Endothelial cell of umbilical vein (primary cell): ENCODE measurements around the gene CD27. TPM values are rescaled to one million over a fixed set of nuclear protein-coding genes. Genes with fewer than 3 reads are reported as not detected.
"Not testable (repeated sequence)": the region's sequence is repeated elsewhere in the genome, so short reads cannot be mapped to it uniquely, and the experiment has no call there.

Source experiments
- BruUV-seq: library from RNA; stranded (reverse); fragments of 400-500 nt; replicated peaks from 2 replicates; lab custom pipeline; 2021; lab: Mats Ljungman, UMichigan
- CTCF ChIA-PET: fragments of 300-600, 350-600 bp; sonication (Branson Sonifier 250); formaldehyde crosslinking; loops from one replicate; lab custom pipeline; 2021; ENCODE audit warnings: antibody characterized with exemption, inconsistent platforms; lab: Charles Lee
- POLR2A ChIA-PET: fragments of 300-600, 350-600 bp; sonication (Branson Sonifier 250); formaldehyde crosslinking; loops from one replicate; lab custom pipeline; 2021; ENCODE audit warnings: antibody characterized with exemption, inconsistent platforms; lab: Charles Lee
- DNase-seq: peaks from one replicate; pipeline ENCODE4 v3.0.0-alpha.2; 2011; ENCODE audit warnings: low read depth, low spot score
- FAIRE-seq: peaks from 2 replicates; lab custom pipeline; 2011; peaks lifted over from hg19 to GRCh38; lab: Jason Lieb, UNC
- H2AFZ ChIP-seq: 2 replicates; pipeline ENCODE4 v1.6.0; 2012; ENCODE audit warnings: low read depth, low read length, control low read depth, inconsistent platforms
- H3K27ac ChIP-seq: 2 replicates; pipeline ENCODE4 v1.5.1; 2011; ENCODE audit warnings: low read depth, mild to moderate bottlenecking, control low read depth, low read length, moderate library complexity; ENCODE audit not compliant: insufficient read depth
- H3K27me3 ChIP-seq, 2 experiments: 2 replicates each; pipeline versions ENCODE4 v1.6.0 to v1.6.1; 2011; ENCODE audit warnings: low read length in 2 of 2, mixed read lengths in 1 of 2; ENCODE audit not compliant: control insufficient read depth in 2 of 2, insufficient read depth in 2 of 2
- H3K36me3 ChIP-seq, 2 experiments: 2 replicates in 1 of 2; 3 replicates in 1 of 2; pipeline ENCODE4 v1.5.1; 2011; ENCODE audit warnings: low read length in 2 of 2, mild to moderate bottlenecking in 1 of 2, moderate library complexity in 1 of 2; ENCODE audit not compliant: control insufficient read depth in 2 of 2, insufficient read depth in 2 of 2; ENCODE audit errors: extremely low read depth in 1 of 2
- H3K4me1 ChIP-seq: 3 replicates; pipeline ENCODE4 v1.5.1; 2011; ENCODE audit warnings: mild to moderate bottlenecking, low read length; ENCODE audit not compliant: control insufficient read depth, insufficient read depth; ENCODE audit errors: extremely low read depth
- H3K4me2 ChIP-seq: 2 replicates; pipeline ENCODE4 v1.6.1; 2011; ENCODE audit warnings: low read length, control low read depth, mixed read lengths; ENCODE audit not compliant: insufficient read depth
- H3K4me3 ChIP-seq, 3 experiments: fragments of 200-600 bp in 1 of 3; sonication (generic), shearing (Covaris generic) in 1 of 3; replicated peaks in 1 of 3; 2 replicates each; pipeline ENCODE4 v1.5.1; 2011 to 2016; ENCODE audit warnings: control low read depth in 3 of 3, low read length in 3 of 3, mild to moderate bottlenecking in 2 of 3, inconsistent platforms in 1 of 3, low read depth in 1 of 3, moderate library complexity in 1 of 3; ENCODE audit not compliant: insufficient read depth in 1 of 3
- H3K79me2 ChIP-seq: 2 replicates; pipeline ENCODE4 v1.6.0; 2012; ENCODE audit warnings: low read length, inconsistent platforms; ENCODE audit not compliant: control insufficient read depth, insufficient read depth
- H3K9ac ChIP-seq: replicated peaks from 2 replicates; pipeline ENCODE3; 2011; ENCODE audit warnings: low read length, control low read depth; ENCODE audit not compliant: insufficient read depth; ENCODE audit errors: extremely low read depth
- H3K9me1 ChIP-seq: replicated peaks from 3 replicates; pipeline ENCODE4 v1.6.0; 2011; ENCODE audit warnings: mild to moderate bottlenecking, low read length; ENCODE audit not compliant: control insufficient read depth, insufficient read depth; ENCODE audit errors: extremely low read depth
- H3K9me3 ChIP-seq: replicated peaks from 2 replicates; pipeline ENCODE4 v1.5.1; 2012; ENCODE audit warnings: low read length, inconsistent platforms; ENCODE audit not compliant: control insufficient read depth, insufficient read depth
- H4K20me1 ChIP-seq: replicated peaks from 2 replicates; pipeline ENCODE3; 2011; ENCODE audit warnings: mild to moderate bottlenecking, low read length; ENCODE audit not compliant: control insufficient read depth, insufficient read depth; ENCODE audit errors: extremely low read depth
- EZH2 ChIP-seq: IDR thresholded peaks from 2 replicates; pipeline ENCODE4 v1.6.1; 2012; ENCODE audit warnings: borderline replicate concordance, low read depth, mild to moderate bottlenecking, moderate library complexity, low read length, inconsistent platforms; ENCODE audit not compliant: severe bottlenecking
- FOS ChIP-seq: IDR thresholded peaks from 2 replicates; pipeline ENCODE4 v1.6.1; 2011; ENCODE audit warnings: mild to moderate bottlenecking, low read length, moderate library complexity, borderline replicate concordance; ENCODE audit not compliant: insufficient read depth
- GATA2 ChIP-seq: IDR thresholded peaks from 2 replicates; pipeline ENCODE4 v1.7.0; 2011; ENCODE audit warnings: low read depth, mild to moderate bottlenecking, moderate library complexity, mixed read lengths, low read length; ENCODE audit not compliant: insufficient read length, insufficient read depth
- JUN ChIP-seq: IDR thresholded peaks from 2 replicates; pipeline ENCODE4 v1.6.1; 2011; ENCODE audit warnings: borderline replicate concordance, low read depth; ENCODE audit not compliant: insufficient read length, insufficient read depth
- MYC ChIP-seq: IDR thresholded peaks from one replicate; pipeline ENCODE4 v1.6.1; 2011; ENCODE audit warnings: mild to moderate bottlenecking, low read depth, low read length
- POLR2A ChIP-seq: IDR thresholded peaks from 2 replicates; pipeline ENCODE4 v1.6.1; 2012; ENCODE audit warnings: low read depth, mild to moderate bottlenecking, control low read depth, low read length
- POLR2AphosphoS5 ChIP-seq: IDR thresholded peaks from 2 replicates; pipeline ENCODE4 v1.6.1; 2012; ENCODE audit warnings: low read depth, mild to moderate bottlenecking, control low read depth, low read length, moderate library complexity; ENCODE audit not compliant: insufficient read depth
- dilution Hi-C: fragments of 300-500 bp; cut with MboI; formaldehyde crosslinking; loops from one replicate; pipeline ENCODE4 v1.15.0; 2019; ENCODE audit warnings: low sequenced_read_pairs; ENCODE audit not compliant: extremely low pct_ligation_motif_present
- intact Hi-C: fragments of 100-400 bp; cut with micrococcal nuclease; formaldehyde crosslinking; loops from one replicate; pipeline ENCODE4 v1.10.0; 2022
- polyA plus RNA-seq, 4 experiments: library from polyadenylated mRNA; depleted of rRNA in 3 of 4; stranded (reverse) in 3 of 4; unstranded in 1 of 4; fragments of >200 nt; gene quantifications; 2 replicates each; pipeline versions ENCODE4 v1.2.1 to v1.2.3, GENCODE V29; 2011 to 2012; ENCODE audit warnings: missing spikeins in 1 of 4
- total RNA-seq: library from RNA; stranded (reverse); gene quantifications from 2 replicates; pipeline ENCODE4 v1.2.3, GENCODE V29; 2021
- TF ChIP-seq, protein P1 (sequence below): IDR thresholded peaks from 2 replicates; pipeline ENCODE4 v1.6.1; 2011; ENCODE audit not compliant: insufficient read depth, insufficient read length
- TF ChIP-seq, protein P2 (sequence below), 2 donors: IDR thresholded peaks; 1 replicate in 1 of 2; 2 replicates in 1 of 2; pipeline ENCODE4 v1.5.1; 2011; ENCODE audit warnings: low read length in 2 of 2, mild to moderate bottlenecking in 2 of 2, moderate library complexity in 2 of 2, control low read depth in 1 of 2, inconsistent platforms in 1 of 2, low read depth in 1 of 2; ENCODE audit not compliant: insufficient read depth in 1 of 2; ENCODE audit errors: extremely low read depth in 1 of 2

Gene CD27
- total and polyA plus RNA-seq, 2 donors (not counting 3 experiments of a cell fraction or from before 2014, with no cell fraction given): not detected

DNA sequence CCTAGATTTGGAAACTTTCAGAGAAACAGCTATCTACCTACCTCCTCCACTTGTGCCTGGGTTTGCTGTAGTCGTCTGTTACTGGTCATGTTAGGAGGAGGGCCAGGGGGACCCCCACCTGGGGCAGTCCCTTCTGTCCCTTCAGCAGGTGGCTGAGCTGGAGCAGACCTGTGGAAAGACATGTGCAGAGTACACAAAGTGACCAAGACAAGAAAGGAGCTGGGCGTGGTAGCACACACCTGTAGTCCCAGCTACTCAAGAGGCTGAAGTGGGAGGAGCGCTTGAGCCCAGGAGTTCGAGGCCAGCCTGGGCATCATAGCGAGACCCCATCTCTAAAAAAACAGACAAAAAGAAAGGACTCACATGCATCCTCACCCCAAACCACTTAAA, 21.4 kb downstream of the CD27 start:
- TF ChIP-seq EZH2 (no peak), POLR2A (no peak), FOS (no peak), MYC (no peak), GATA2 (no peak), POLR2AphosphoS5 (no peak), JUN (no peak)
- TF ChIP-seq, protein P1, sequence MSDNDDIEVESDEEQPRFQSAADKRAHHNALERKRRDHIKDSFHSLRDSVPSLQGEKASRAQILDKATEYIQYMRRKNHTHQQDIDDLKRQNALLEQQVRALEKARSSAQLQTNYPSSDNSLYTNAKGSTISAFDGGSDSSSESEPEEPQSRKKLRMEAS: no peak
- TF ChIP-seq, protein P2, sequence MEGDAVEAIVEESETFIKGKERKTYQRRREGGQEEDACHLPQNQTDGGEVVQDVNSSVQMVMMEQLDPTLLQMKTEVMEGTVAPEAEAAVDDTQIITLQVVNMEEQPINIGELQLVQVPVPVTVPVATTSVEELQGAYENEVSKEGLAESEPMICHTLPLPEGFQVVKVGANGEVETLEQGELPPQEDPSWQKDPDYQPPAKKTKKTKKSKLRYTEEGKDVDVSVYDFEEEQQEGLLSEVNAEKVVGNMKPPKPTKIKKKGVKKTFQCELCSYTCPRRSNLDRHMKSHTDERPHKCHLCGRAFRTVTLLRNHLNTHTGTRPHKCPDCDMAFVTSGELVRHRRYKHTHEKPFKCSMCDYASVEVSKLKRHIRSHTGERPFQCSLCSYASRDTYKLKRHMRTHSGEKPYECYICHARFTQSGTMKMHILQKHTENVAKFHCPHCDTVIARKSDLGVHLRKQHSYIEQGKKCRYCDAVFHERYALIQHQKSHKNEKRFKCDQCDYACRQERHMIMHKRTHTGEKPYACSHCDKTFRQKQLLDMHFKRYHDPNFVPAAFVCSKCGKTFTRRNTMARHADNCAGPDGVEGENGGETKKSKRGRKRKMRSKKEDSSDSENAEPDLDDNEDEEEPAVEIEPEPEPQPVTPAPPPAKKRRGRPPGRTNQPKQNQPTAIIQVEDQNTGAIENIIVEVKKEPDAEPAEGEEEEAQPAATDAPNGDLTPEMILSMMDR (IDR thresholded peaks at IDR 0.05; ENCODE audit: extremely low read depth in 1 of 2, insufficient read depth in 1 of 2, low read depth in 1 of 2, low read length in 2 of 2): no peak
- ChIA-PET POLR2A (interaction anchor here (1.1 to 1.6 kb wide), 3 partner anchors 27 to 68 kb away, joined by 3 to 5 read pairs (median 3); partner anchors contain the start of genes GAPDH and MRPL51), CTCF (interaction anchor here (0.6 to 2.9 kb wide), 31 partner anchors 9 to 271 kb away, joined by 3 to 147 read pairs (median 7); partner anchors contain the start of genes CD27, GAPDH, MRPL51 and TAPBPL)
- DNase-seq (no peak), FAIRE-seq (no peak)
- Histone ChIP-seq H3K36me3 (peaks cover 0 to 7% of the 10 kb centered on the region in 2 experiments), H3K4me3 (no peak overlapping the region), H3K9me1 (no peaks in the 10 kb centered on the region), H3K9ac (no peak overlapping the region), H3K4me1 (peaks cover 26% of the 10 kb centered on the region), H4K20me1 (no peaks in the 10 kb centered on the region), H3K9me3 (no peaks in the 10 kb centered on the region), H3K27ac (no peak overlapping the region), H3K79me2 (peaks cover 2% of the 10 kb centered on the region), H3K4me2 (no peak overlapping the region), H3K27me3 (no peaks in the 10 kb centered on the region), H2AFZ (no peak overlapping the region)
- intact Hi-C loops: loop anchor here (5.0 kb wide), 1 partner anchor 129 kb away; no protein-coding TSS in a partner anchor
- no TSS peak for BruUV-seq
- dilution Hi-C loops: no loop called here

DNA sequence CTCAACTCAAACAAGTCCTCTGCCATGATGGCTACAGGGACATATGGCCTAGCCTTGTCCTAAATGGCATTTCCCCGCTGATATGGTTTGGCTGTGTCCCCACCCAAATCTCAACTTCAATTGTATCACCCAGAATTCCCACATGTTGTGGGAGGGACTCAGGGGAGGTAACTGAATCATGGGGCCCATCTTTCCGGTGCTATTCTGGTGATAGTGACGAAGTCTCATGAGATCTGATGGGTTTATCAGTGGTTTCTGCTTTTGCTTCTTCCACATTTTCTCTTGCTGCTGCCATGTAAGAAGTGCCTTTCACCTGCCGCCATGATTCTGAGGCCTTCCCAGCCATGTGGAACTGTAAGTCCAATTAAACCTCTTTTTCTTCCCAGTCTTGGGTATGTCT, 22.0 kb downstream of the CD27 start:
- H3K27ac ChIP-seq, H3K4me3 ChIP-seq, H3K4me2 ChIP-seq, H3K79me2 ChIP-seq, BruUV-seq, H3K36me3 ChIP-seq, H3K9me3 ChIP-seq, H3K27me3 ChIP-seq, DNase-seq, dilution Hi-C loops, H2AFZ ChIP-seq, FAIRE-seq, H4K20me1 ChIP-seq, H3K9ac ChIP-seq, H3K9me1 ChIP-seq, POLR2A ChIA-PET: not testable (repeated sequence)
- intact Hi-C loops: loop anchor here (5.0 kb wide), 1 partner anchor 129 kb away; no protein-coding TSS in a partner anchor
- CTCF ChIA-PET: interaction anchor here (2.1 to 2.9 kb wide), 5 partner anchors 42 to 182 kb away, joined by 9 to 147 read pairs (median 40); no protein-coding TSS in a partner anchor
- H3K4me1 ChIP-seq: peaks cover 27% of the 10 kb centered on the region
